B cell (primary cell): Measurements from ENCODE around the gene DYTN.

Source experiments
- CTCF ChIP-seq: fragments of 200-600 bp; IDR thresholded peaks from one replicate; pipeline ENCODE4 v1.8.0; 2022; ENCODE audit warnings: antibody characterized with exemption, mild to moderate bottlenecking
- EZH2 ChIP-seq: IDR thresholded peaks from 2 replicates; pipeline ENCODE4 v1.6.1; 2012; ENCODE audit warnings: borderline replicate concordance, low read depth, mild to moderate bottlenecking, moderate library complexity, low read length; ENCODE audit not compliant: insufficient read depth, poor library complexity, severe bottlenecking

GRCh38 chr2:206728277-206729199, 10.3 kb upstream of the DYTN start:
- TF ChIP-seq CTCF: no peak
- no peak for TF ChIP-seq EZH2
